GM19372 (cell line): ENCODE measurements around the gene ENTPD2.
A peak's percentile ranks its signal among the peaks of the same experiment; 100 is the strongest.

Experiments
- ATAC-seq: cut with Tn5 transposase; IDR thresholded peaks from one replicate; pipeline ENCODE4 v1.9.1; 2021; ENCODE audit warnings: mild to moderate bottlenecking, low read depth, moderate library complexity; ENCODE audit not compliant: unreplicated experiment

The ENTPD2 gene

GRCh38 chr9:137080260-137081122 lies 26.6 kb upstream of the ENTPD2 start:
- ATAC-seq = no peak

- ATAC-seq = no peak
Measured at GRCh38 chr9:137079401-137079787, 25.5 kb upstream of the ENTPD2 start.

- no peak for ATAC-seq
Measured at GRCh38 chr9:137078701-137079400, 25.0 kb upstream of the ENTPD2 start.

GRCh38 chr9:137077758-137078693 lies 24.2 kb upstream of the ENTPD2 start:
- peak; percentile 21 for ATAC-seq

GRCh38 chr9:137077010-137077747 lies 23.3 kb upstream of the ENTPD2 start, which contains the start of gene UAP1L1:
UAP1L1 (plus strand) TSS chr9:137077517; CDS start chr9:137077533, 16 bp downstream.
- peak; percentile 55 for ATAC-seq

- no peak for ATAC-seq
Measured at GRCh38 chr9:137076636-137077009, 22.8 kb upstream of the ENTPD2 start.

- no peak for ATAC-seq
Measured at GRCh38 chr9:137075275-137075775, 21.5 kb upstream of the ENTPD2 start.

- ATAC-seq = no peak
Measured at GRCh38 chr9:137074657-137075274, 20.9 kb upstream of the ENTPD2 start.

GRCh38 chr9:137073992-137074399 lies 20.1 kb upstream of the ENTPD2 start:
- no peak for ATAC-seq

- no peak for ATAC-seq
Measured at GRCh38 chr9:137071282-137071681, 17.4 kb upstream of the ENTPD2 start.

- peak; percentile 5 for ATAC-seq
Measured at GRCh38 chr9:137070906-137071275, 17.0 kb upstream of the ENTPD2 start.

- ATAC-seq = peak; percentile 75
Measured at GRCh38 chr9:137070201-137070905, 16.5 kb upstream of the ENTPD2 start, which contains the start of gene SAPCD2. SAPCD2 (minus strand) TSS chr9:137070557; CDS start chr9:137070460, 97 bp downstream.

- peak; percentile 13 for ATAC-seq
Measured at GRCh38 chr9:137069508-137070091, 15.7 kb upstream of the ENTPD2 start.

- no peak for ATAC-seq
Measured at GRCh38 chr9:137068539-137069507, 15.0 kb upstream of the ENTPD2 start.

- ATAC-seq = no peak
Measured at GRCh38 chr9:137067860-137068538, 14.1 kb upstream of the ENTPD2 start.

GRCh38 chr9:137066096-137066861 lies 12.4 kb upstream of the ENTPD2 start:
- ATAC-seq = no peak
